ENCODE measurements around the gene MET.
"Not testable (repeated sequence)": the region's sequence is repeated elsewhere in the genome, so short reads cannot be mapped to it uniquely, and the experiment has no call there.

Gene MET

GRCh38 chr7:116815041-116815440 is 143.0 kb downstream of the MET start:
- DNase-seq, result no peak

- no peak for DNase-seq
Observed at GRCh38 chr7:116820149-116820548, 148.2 kb downstream of the MET start.

GRCh38 chr7:116821647-116822046 is 149.7 kb downstream of the MET start:
- not testable (repeated sequence) for DNase-seq

GRCh38 chr7:116824449-116824848 is 152.5 kb downstream of the MET start:
- DNase-seq, result no peak

GRCh38 chr7:116828281-116828680 is 156.3 kb downstream of the MET start:
- no peak for DNase-seq

- no peak for DNase-seq
Observed at GRCh38 chr7:116829041-116829440, 157.0 kb downstream of the MET start.

- no peak for DNase-seq
Observed at GRCh38 chr7:116829493-116829892, 157.5 kb downstream of the MET start.

GRCh38 chr7:116832692-116833091 is 160.7 kb downstream of the MET start:
- DNase-seq, result no peak

GRCh38 chr7:116834815-116835504 is 163.0 kb downstream of the MET start:
- DNase-seq, result no peak

- no peak for DNase-seq
Observed at GRCh38 chr7:116836048-116836447, 164.1 kb downstream of the MET start.

GRCh38 chr7:116836911-116837310 is 164.9 kb downstream of the MET start:
- DNase-seq, result no peak

GRCh38 chr7:116837586-116837985 is 165.6 kb downstream of the MET start:
- DNase-seq, result no peak

- no peak for DNase-seq
Observed at GRCh38 chr7:116840256-116840655, 168.3 kb downstream of the MET start.

GRCh38 chr7:116842371-116842770 is 170.4 kb downstream of the MET start:
- no peak for DNase-seq

- no peak for DNase-seq
Observed at GRCh38 chr7:116843378-116843777, 171.4 kb downstream of the MET start.

Measured in stimulated activated CD4-positive, alpha-beta T cell treated with anti-CD3 and anti-CD28 coated beads, Interleukin-15, amount 100 ng/mL, for 24 hours (primary cell).